HepG2 (cell line): ENCODE measurements around the gene CTSA. TPM values are rescaled to one million over a fixed set of nuclear protein-coding genes. Genes with fewer than 3 reads are reported as not detected.

Experiments used
- CREBL2 ChIP-seq: sonication (generic); formaldehyde crosslinking; IDR thresholded peaks from 2 replicates; pipeline ENCODE4 v1.8.1; 2023; ENCODE audit warnings: missing genetic modification reagents, mild to moderate bottlenecking, borderline replicate concordance
- FLYWCH1 ChIP-seq: sonication (generic); formaldehyde crosslinking; IDR thresholded peaks from 2 replicates; pipeline ENCODE4 v1.8.1; 2023; ENCODE audit warnings: mild to moderate bottlenecking, missing genetic modification reagents
- FOXM1 ChIP-seq: sonication (generic); formaldehyde crosslinking; IDR thresholded peaks from 2 replicates; pipeline ENCODE4 v1.5.0; 2020; ENCODE audit warnings: missing genetic modification reagents
- HNF1B ChIP-seq: sonication (generic); formaldehyde crosslinking; IDR thresholded peaks from 2 replicates; pipeline ENCODE4 v1.5.1; 2020; ENCODE audit warnings: mild to moderate bottlenecking, moderate library complexity, missing genetic modification reagents
- KDM5A ChIP-seq: fragments of 200-600 bp; sonication (generic); IDR thresholded peaks from 2 replicates; pipeline ENCODE4 v1.7.0; 2018; ENCODE audit warnings: antibody characterized with exemption, mild to moderate bottlenecking, low read length, borderline replicate concordance
- KDM6A ChIP-seq: IDR thresholded peaks from 2 replicates; pipeline ENCODE4 v1.6.1; 2016; ENCODE audit warnings: low read depth
- MAFF ChIP-seq: IDR thresholded peaks from 2 replicates; pipeline ENCODE4 v1.6.1; 2011; ENCODE audit warnings: low read depth, low read length, improper control_type of control experiment
- MATR3 ChIP-seq: sonication (generic); formaldehyde crosslinking; IDR thresholded peaks from 2 replicates; pipeline ENCODE4 v1.4.0; 2020; ENCODE audit warnings: missing genetic modification reagents
- NR3C1 ChIP-seq: sonication (generic); formaldehyde crosslinking; IDR thresholded peaks from 2 replicates; pipeline ENCODE4 v1.4.0; 2020; ENCODE audit warnings: missing genetic modification reagents
- POLR2G ChIP-seq: fragments of 200-400 bp; formaldehyde crosslinking; IDR thresholded peaks from 2 replicates; pipeline ENCODE4 v1.6.1; 2018; ENCODE audit warnings: mild to moderate bottlenecking, low read depth, low read length, moderate library complexity
- REXO4 ChIP-seq: sonication (generic); formaldehyde crosslinking; IDR thresholded peaks from 2 replicates; pipeline ENCODE4 v1.8.0; 2022; ENCODE audit warnings: missing genetic modification reagents, mild to moderate bottlenecking, borderline replicate concordance
- TAF1 ChIP-seq: sonication (generic); formaldehyde crosslinking; IDR thresholded peaks from 2 replicates; pipeline ENCODE4 v1.4.0; 2020; ENCODE audit warnings: missing genetic modification reagents
- TARDBP ChIP-seq: sonication (generic); formaldehyde crosslinking; IDR thresholded peaks from 2 replicates; pipeline ENCODE4 v1.8.0; 2022; ENCODE audit warnings: mild to moderate bottlenecking, missing genetic modification reagents
- ZBTB44 ChIP-seq: sonication (generic); formaldehyde crosslinking; IDR thresholded peaks from 2 replicates; pipeline ENCODE4 v1.4.0; 2020; ENCODE audit warnings: missing genetic modification reagents
- ZFAT ChIP-seq: sonication (generic); formaldehyde crosslinking; conservative IDR thresholded peaks from 2 replicates; pipeline ENCODE4 v1.8.1; 2023; ENCODE audit warnings: missing genetic modification reagents, inconsistent platforms
- ZNF205 ChIP-seq: IDR thresholded peaks from 2 replicates; pipeline ENCODE4 v1.6.1; 2018; ENCODE audit warnings: missing biosample characterization, missing genetic modification reagents
- ZNF354B ChIP-seq: sonication (generic); formaldehyde crosslinking; IDR thresholded peaks from 2 replicates; pipeline ENCODE4 v1.8.0; 2022; ENCODE audit warnings: mild to moderate bottlenecking, missing genetic modification reagents
- ZNF557 ChIP-seq: sonication (generic); formaldehyde crosslinking; IDR thresholded peaks from 2 replicates; pipeline ENCODE4 v1.4.0; 2020; ENCODE audit warnings: missing genetic modification reagents
- ZNF710 ChIP-seq: sonication (generic); formaldehyde crosslinking; IDR thresholded peaks from 2 replicates; pipeline ENCODE4 v1.5.0; 2020; ENCODE audit warnings: mild to moderate bottlenecking, missing genetic modification reagents, borderline replicate concordance
- ZNF749 ChIP-seq: sonication (generic); formaldehyde crosslinking; IDR thresholded peaks from 2 replicates; pipeline ENCODE4 v1.8.0; 2022; ENCODE audit warnings: mild to moderate bottlenecking, missing genetic modification reagents, moderate library complexity, borderline replicate concordance
- ZNF768 ChIP-seq: sonication (generic); formaldehyde crosslinking; IDR thresholded peaks from 2 replicates; pipeline ENCODE4 v1.4.0; 2020; ENCODE audit warnings: missing genetic modification reagents
- ZNF781 ChIP-seq: sonication (generic); formaldehyde crosslinking; IDR thresholded peaks from 2 replicates; pipeline ENCODE4 v1.5.1; 2020; ENCODE audit warnings: borderline replicate concordance, mild to moderate bottlenecking, missing genetic modification reagents; ENCODE audit errors: not compliant biosample characterization
- ZSCAN5A ChIP-seq: sonication (generic); formaldehyde crosslinking; IDR thresholded peaks from 2 replicates; pipeline ENCODE4 v1.8.0; 2022; ENCODE audit warnings: mild to moderate bottlenecking, missing genetic modification reagents, borderline replicate concordance
- polyA plus RNA-seq, 8 experiments: library from polyadenylated mRNA; depleted of rRNA in 3 of 8; stranded (reverse) in 7 of 8; unstranded in 1 of 8; fragments of >200 nt; fragmentation: Illumina TruSeq in 4 of 8; extraction: Trizol in 4 of 8; gene quantifications; 2 replicates each; pipeline versions ENCODE4 v1.2.1 to v1.2.3, GENCODE V29; 2011 to 2016; ENCODE audit warnings: low read depth in 4 of 8, missing spikeins in 1 of 8, mixed read lengths in 1 of 8; ENCODE audit not compliant: insufficient read depth in 1 of 8
- total RNA-seq, 5 experiments: library from RNA; depleted of rRNA; stranded (reverse); fragments of >200 nt; fragmentation: Illumina TruSeq; extraction: Trizol; gene quantifications; 2 replicates each; pipeline ENCODE4 v1.2.3, GENCODE V29; 2016; ENCODE audit warnings: low read depth in 1 of 5

Gene CTSA
- total and polyA plus RNA-seq, 2 of the 13 experiments (the other 11 are each of a cell fraction or from before 2014, with no cell fraction given) = 202 to 231 TPM

GRCh38 chr20:45927071-45927878, 36.1 kb downstream of the CTSA start (continued):
- no peak for TF ChIP-seq ZSCAN5A (CRISPR knock-in tag)
- TF ChIP-seq ZNF354B (CRISPR knock-in tag) = no peak
- TF ChIP-seq REXO4 = no peak
- peak; percentile 96; the same call in 1 of the 2 replicates for TF ChIP-seq HNF1B (CRISPR knock-in tag)
- peak; percentile 59; the same call in 1 of the 2 replicates for TF ChIP-seq ZNF749
- no peak for TF ChIP-seq ZFAT (CRISPR knock-in tag)
- TF ChIP-seq TARDBP (CRISPR knock-in tag) = peak; percentile 95
- 0 out of 2 replicates have a peak, but pooled peaks have one; percentile 19 for TF ChIP-seq KDM5A
- TF ChIP-seq FLYWCH1 (CRISPR knock-in tag) = no peak
- peak; percentile 38; the same call in 1 of the 2 replicates for TF ChIP-seq TAF1 (CRISPR knock-in tag)
- TF ChIP-seq ZNF205 = peak; percentile 95
- no peak for TF ChIP-seq NR3C1 (CRISPR knock-in tag)
- TF ChIP-seq ZBTB44 = no peak
- peak; percentile 31; the same call in 1 of the 2 replicates for TF ChIP-seq MAFF
- no peak for TF ChIP-seq ZNF781 (CRISPR knock-in tag)
- TF ChIP-seq MATR3 (CRISPR knock-in tag) = 0 out of 2 replicates have a peak, but pooled peaks have one; percentile 83
- TF ChIP-seq ZNF557 (CRISPR knock-in tag) = no peak
- TF ChIP-seq FOXM1 (CRISPR knock-in tag) = no peak
- no peak; the same call in none of the 2 replicates for TF ChIP-seq KDM6A
- TF ChIP-seq ZNF710 (CRISPR knock-in tag) = peak; percentile 89; the same call in 1 of the 2 replicates
- peak; percentile 13; the same call in 1 of the 2 replicates for TF ChIP-seq ZNF768 (CRISPR knock-in tag)
- peak; percentile 45 for TF ChIP-seq POLR2G
- TF ChIP-seq CREBL2 (CRISPR knock-in tag) = no peak
